Omental fat pad (tissue), 4 donors: ENCODE results near the gene TNIK. TPM values are rescaled to one million over a fixed set of nuclear protein-coding genes. Genes with fewer than 3 reads are reported as not detected.

ENCODE experiments used
- ATAC-seq: fragments of 150-250 bp; one replicate; pipeline ENCODE4 v1.9.1; 2016; ENCODE audit warnings: mild to moderate bottlenecking, moderate library complexity; ENCODE audit not compliant: low FRiP score
- DNase-seq: peaks from one replicate; pipeline ENCODE4 v3.0.0-alpha.2; 2019; ENCODE audit warnings: low spot score
- CTCF ChIP-seq, 3 donors: fragments of 450-650 bp; IDR thresholded peaks; one replicate each; pipeline ENCODE4 v1.5.1; 2016 to 2017; ENCODE audit warnings: antibody characterized with exemption in 3 of 3, mild to moderate bottlenecking in 3 of 3, moderate library complexity in 2 of 3
- total RNA-seq, 4 donors: library from RNA; depleted of rRNA; stranded (reverse); fragments of >200 nt; gene quantifications; one replicate each; pipeline ENCODE4 v1.1.0, GENCODE V29; 2016

Gene TNIK
- total RNA-seq, 4 donors from 2014 or later: 3.9 to 12.8 (median 6.5) TPM

- no peak for ATAC-seq
- no peak for TF ChIP-seq CTCF (IDR thresholded peaks at IDR 0.05)
- DNase-seq: no peak
Measured at GRCh38 chr3:171064461-171064860, 395.7 kb downstream of the TNIK start.

DNA sequence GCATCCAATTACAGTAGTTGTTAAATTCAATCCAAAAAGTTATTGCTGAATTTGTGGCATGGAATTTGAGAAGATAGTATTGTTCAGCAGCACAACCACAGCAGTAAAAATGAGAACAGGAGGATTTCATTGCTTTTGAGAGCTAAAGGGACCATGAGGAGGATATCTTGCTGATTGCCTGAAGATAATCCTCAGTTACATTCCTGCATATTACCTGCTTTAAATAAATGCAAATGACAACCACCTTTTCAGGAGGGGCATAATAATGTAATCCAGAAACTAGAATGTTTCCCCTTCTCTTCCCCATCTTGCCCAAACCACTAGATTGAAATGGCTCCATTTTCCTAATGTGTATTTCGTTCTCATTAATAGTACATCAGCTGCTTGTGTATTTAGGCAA lies 398.5 kb downstream of the TNIK start:
- no peak for ATAC-seq
- no peak for DNase-seq
- no peak for TF ChIP-seq CTCF (IDR thresholded peaks at IDR 0.05)

DNA sequence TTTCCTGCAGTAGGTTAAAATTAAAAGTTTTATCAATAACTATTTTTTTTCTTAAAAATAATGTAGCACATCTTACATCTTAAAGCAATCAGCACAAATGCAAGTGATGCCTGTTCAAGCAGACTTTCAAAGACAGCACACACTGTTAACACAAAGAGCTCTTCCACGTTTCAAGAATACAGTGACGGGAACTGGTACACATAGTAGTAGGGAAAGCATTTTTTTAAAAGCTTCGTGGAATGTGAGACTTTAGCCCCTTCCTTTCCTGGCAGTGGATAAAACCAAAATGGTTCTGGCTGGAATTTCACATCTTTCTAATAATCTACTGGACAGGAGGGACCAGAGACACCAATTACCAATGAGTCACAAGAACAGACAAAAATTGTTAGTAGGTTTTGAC lies 400.2 kb downstream of the TNIK start:
- ATAC-seq (no peak), DNase-seq (no peak)
- TF ChIP-seq CTCF (IDR thresholded peaks at IDR 0.05): no peak

GRCh38 chr3:171058873-171059603 lies 401.2 kb downstream of the TNIK start:
- DNase-seq: no peak
- TF ChIP-seq CTCF (IDR thresholded peaks at IDR 0.05): no peak
- no peak for ATAC-seq

DNA sequence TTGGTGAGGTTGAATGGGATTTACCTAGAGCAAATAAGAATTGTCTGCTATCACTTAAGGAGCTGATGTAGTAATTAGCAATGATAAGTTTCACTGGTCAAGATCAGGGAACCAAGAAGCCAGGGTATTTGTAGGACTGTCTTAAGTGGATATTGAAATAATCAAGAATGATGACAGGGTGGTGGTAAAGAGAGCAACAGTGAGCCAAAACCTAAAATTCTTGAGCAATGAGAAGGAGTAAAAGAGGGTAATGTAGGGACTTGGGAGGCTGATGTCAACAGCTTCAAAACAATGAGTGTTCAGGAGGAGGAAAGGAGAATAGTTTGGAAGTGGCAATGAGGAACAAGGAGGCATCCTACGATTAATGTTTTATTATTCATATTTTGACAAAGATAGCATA lies 402.1 kb downstream of the TNIK start:
- TF ChIP-seq CTCF (IDR thresholded peaks at IDR 0.05): no peak
- no peak for ATAC-seq

DNA sequence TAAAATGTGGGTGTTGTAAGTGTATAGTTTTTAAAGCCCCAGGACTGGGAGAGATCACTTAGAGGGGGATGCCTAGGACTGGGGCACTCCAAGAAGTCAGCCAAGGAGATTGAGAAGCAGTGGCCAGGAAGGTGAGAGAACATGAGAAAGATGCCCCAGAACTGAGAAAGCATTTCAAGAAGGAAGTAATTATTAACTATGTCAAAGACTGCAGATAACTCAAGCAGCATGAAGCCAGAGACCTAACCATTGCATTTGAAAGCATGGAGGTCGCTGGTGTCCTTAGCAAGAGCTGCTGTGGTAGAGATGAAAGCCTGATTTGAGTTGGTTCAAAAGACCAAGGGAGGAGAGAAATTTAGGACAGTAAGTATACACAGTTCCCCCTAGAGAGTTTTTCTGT lies 403.1 kb downstream of the TNIK start:
- ATAC-seq (no peak), DNase-seq (no peak)
- no peak for TF ChIP-seq CTCF (IDR thresholded peaks at IDR 0.05)

More for the DNA sequence above, 402.1 kb downstream of the TNIK start:
- DNase-seq: no peak

- ATAC-seq: no peak
- no peak for DNase-seq
- no peak for TF ChIP-seq CTCF (IDR thresholded peaks at IDR 0.05)
Measured at GRCh38 chr3:171056528-171056927, 403.7 kb downstream of the TNIK start.
